PC-9 (cell line): Measurements from ENCODE around the gene IFT88. TPM values are rescaled to one million over a fixed set of nuclear protein-coding genes. Genes with fewer than 3 reads are reported as not detected.

ENCODE experiments used
- BruUV-seq: library from RNA; stranded (reverse); fragments of 400-500 nt; replicated peaks from 2 replicates; lab custom pipeline; 2021; lab: Mats Ljungman, UMichigan
- CTCF ChIA-PET: fragments of 300-600 bp; sonication (Branson Sonifier 250); formaldehyde crosslinking; loops from one replicate; lab custom pipeline; 2022; ENCODE audit warnings: antibody characterized with exemption; lab: Charles Lee
- POLR2A ChIA-PET: fragments of 300-600 bp; sonication (Branson Sonifier 250); formaldehyde crosslinking; loops from one replicate; lab custom pipeline; 2022; ENCODE audit warnings: antibody characterized with exemption; ENCODE audit not compliant: unreplicated experiment; lab: Charles Lee
- DNase-seq, 2 experiments: peaks; one replicate each; pipeline versions ENCODE4 v3.0.0 to v3.0.0-alpha.2; 2015 to 2022; ENCODE audit warnings: mixed read lengths in 1 of 2
- H2AFZ ChIP-seq: fragments of 200-600 bp; sonication (generic); 2 replicates; pipeline ENCODE4 v1.8.1; 2017; ENCODE audit warnings: antibody characterized with exemption
- H3F3A ChIP-seq: fragments of 200-600 bp; sonication (generic); 2 replicates; pipeline ENCODE4 v1.8.1; 2017; ENCODE audit warnings: antibody characterized with exemption, mild to moderate bottlenecking, low read depth; ENCODE audit not compliant: insufficient read depth
- H3K27ac ChIP-seq: fragments of 200-600 bp; sonication (generic); 2 replicates; pipeline ENCODE4 v1.6.1; 2016; ENCODE audit warnings: mixed run types
- H3K27me3 ChIP-seq: fragments of 200-600 bp; sonication (generic); 2 replicates; pipeline ENCODE4 v1.6.1; 2016; ENCODE audit warnings: low read depth, mixed run types; ENCODE audit not compliant: insufficient read depth
- H3K36me3 ChIP-seq: fragments of 200-600 bp; sonication (generic); 2 replicates; pipeline ENCODE4 v1.6.1; 2016; ENCODE audit warnings: low read depth, mixed run types
- H3K4me1 ChIP-seq: fragments of 200-600 bp; sonication (generic); replicated peaks from 2 replicates; pipeline ENCODE4 v1.6.1; 2016; ENCODE audit warnings: mixed run types; ENCODE audit not compliant: insufficient read depth
- H3K4me2 ChIP-seq: fragments of 200-600 bp; sonication (generic); 2 replicates; pipeline ENCODE4 v1.6.1; 2017; ENCODE audit warnings: mixed run types
- H3K4me3 ChIP-seq: fragments of 200-600 bp; sonication (generic); 2 replicates; pipeline ENCODE4 v1.6.1; 2016; ENCODE audit warnings: mixed run types
- H3K79me2 ChIP-seq: fragments of 200-600 bp; sonication (generic); 2 replicates; pipeline ENCODE4 v1.6.1; 2017; ENCODE audit warnings: low read depth, mixed run types
- H3K9me2 ChIP-seq: fragments of 200-600 bp; sonication (generic); 2 replicates; pipeline ENCODE4 v1.8.1; 2017; ENCODE audit warnings: mild to moderate bottlenecking; ENCODE audit not compliant: insufficient read depth
- H3K9me3 ChIP-seq: fragments of 200-600 bp; sonication (generic); 2 replicates; pipeline ENCODE4 v1.8.1; 2016; ENCODE audit warnings: low read depth; ENCODE audit not compliant: insufficient read depth
- H4K20me1 ChIP-seq: fragments of 200-600 bp; sonication (generic); 2 replicates; pipeline ENCODE4 v1.8.1; 2017; ENCODE audit not compliant: insufficient read depth
- EZH2 ChIP-seq: fragments of 200-600 bp; sonication (generic); IDR thresholded peaks from 2 replicates; pipeline ENCODE4 v1.8.0; 2017; ENCODE audit warnings: antibody characterized with exemption, low read depth
- intact Hi-C: fragments of 100-400 bp; cut with micrococcal nuclease; formaldehyde crosslinking; loops from one replicate; pipeline ENCODE4 v1.10.0; 2022; ENCODE audit not compliant: unreplicated experiment
- total RNA-seq: library from RNA; stranded (reverse); gene quantifications from 2 replicates; pipeline ENCODE4 v1.2.3, GENCODE V29; 2021
- TF ChIP-seq, protein P1 (sequence below): fragments of 200-600 bp; sonication (generic); conservative IDR thresholded peaks from 2 replicates; pipeline ENCODE4 v1.6.1; 2017; ENCODE audit warnings: mixed run types, antibody characterized with exemption, mild to moderate bottlenecking, moderate library complexity

IFT88 gene
- total RNA-seq, 1 experiment from 2014 or later: 11.7 TPM

GRCh38 chr13:20718958-20719566 is 152.1 kb downstream of the IFT88 start:
- Histone ChIP-seq H3K9me2 (no peaks in the 10 kb centered on the region), H3K4me2 (no peak overlapping the region), H3F3A (no peaks in the 10 kb centered on the region; the same call in 1 of the 2 replicates), H3K4me1 (no peaks in the 10 kb centered on the region), H3K9me3 (no peaks in the 10 kb centered on the region), H3K27ac (no peak overlapping the region), H4K20me1 (no peaks in the 10 kb centered on the region), H3K79me2 (no peaks in the 10 kb centered on the region), H3K27me3 (no peaks in the 10 kb centered on the region), H2AFZ (no peak overlapping the region), H3K4me3 (no peak overlapping the region), H3K36me3 (no peaks in the 10 kb centered on the region)
- BruUV-seq: no TSS peak
- POLR2A ChIA-PET: no interaction called here
- TF ChIP-seq, protein P1, sequence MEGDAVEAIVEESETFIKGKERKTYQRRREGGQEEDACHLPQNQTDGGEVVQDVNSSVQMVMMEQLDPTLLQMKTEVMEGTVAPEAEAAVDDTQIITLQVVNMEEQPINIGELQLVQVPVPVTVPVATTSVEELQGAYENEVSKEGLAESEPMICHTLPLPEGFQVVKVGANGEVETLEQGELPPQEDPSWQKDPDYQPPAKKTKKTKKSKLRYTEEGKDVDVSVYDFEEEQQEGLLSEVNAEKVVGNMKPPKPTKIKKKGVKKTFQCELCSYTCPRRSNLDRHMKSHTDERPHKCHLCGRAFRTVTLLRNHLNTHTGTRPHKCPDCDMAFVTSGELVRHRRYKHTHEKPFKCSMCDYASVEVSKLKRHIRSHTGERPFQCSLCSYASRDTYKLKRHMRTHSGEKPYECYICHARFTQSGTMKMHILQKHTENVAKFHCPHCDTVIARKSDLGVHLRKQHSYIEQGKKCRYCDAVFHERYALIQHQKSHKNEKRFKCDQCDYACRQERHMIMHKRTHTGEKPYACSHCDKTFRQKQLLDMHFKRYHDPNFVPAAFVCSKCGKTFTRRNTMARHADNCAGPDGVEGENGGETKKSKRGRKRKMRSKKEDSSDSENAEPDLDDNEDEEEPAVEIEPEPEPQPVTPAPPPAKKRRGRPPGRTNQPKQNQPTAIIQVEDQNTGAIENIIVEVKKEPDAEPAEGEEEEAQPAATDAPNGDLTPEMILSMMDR: no peak
- no peak for TF ChIP-seq EZH2
- DNase-seq: no peak
- intact Hi-C loops: no loop called here
- CTCF ChIA-PET: no interaction called here

- no peaks in the 10 kb centered on the region for H3K9me3 ChIP-seq
- H3K4me2 ChIP-seq: no peak overlapping the region
- no peak for TF ChIP-seq EZH2
- TF ChIP-seq, protein P1: no peak
- no peaks in the 10 kb centered on the region for H3K27me3 ChIP-seq
- no peak for DNase-seq
- H3K4me1 ChIP-seq: no peaks in the 10 kb centered on the region
- H3F3A ChIP-seq: no peaks in the 10 kb centered on the region; the same call in 1 of the 2 replicates
- CTCF ChIA-PET: no interaction called here
- no peaks in the 10 kb centered on the region for H3K79me2 ChIP-seq
- POLR2A ChIA-PET: no interaction called here
- H3K4me3 ChIP-seq: no peak overlapping the region
- H4K20me1 ChIP-seq: no peaks in the 10 kb centered on the region
- intact Hi-C loops: no loop called here
- no peaks in the 10 kb centered on the region for H3K36me3 ChIP-seq
- no peak overlapping the region for H2AFZ ChIP-seq
- H3K27ac ChIP-seq: no peak overlapping the region
- no TSS peak for BruUV-seq
- no peaks in the 10 kb centered on the region for H3K9me2 ChIP-seq
These were observed 152.8 kb downstream of the IFT88 start for GRCh38 chr13:20719783-20720182.

- intact Hi-C loops: no loop called here
- Histone ChIP-seq H3K27ac (no peak overlapping the region), H3K36me3 (no peaks in the 10 kb centered on the region), H2AFZ (no peak overlapping the region), H3K4me2 (no peak overlapping the region), H4K20me1 (no peaks in the 10 kb centered on the region), H3K79me2 (no peaks in the 10 kb centered on the region), H3K9me3 (no peaks in the 10 kb centered on the region), H3K4me3 (no peak overlapping the region), H3K9me2 (no peaks in the 10 kb centered on the region), H3F3A (no peaks in the 10 kb centered on the region; the same call in 1 of the 2 replicates), H3K27me3 (no peaks in the 10 kb centered on the region), H3K4me1 (no peaks in the 10 kb centered on the region)
- CTCF ChIA-PET: no interaction called here
- TF ChIP-seq EZH2: no peak
- TF ChIP-seq, protein P1: no peak
- POLR2A ChIA-PET: no interaction called here
- no TSS peak for BruUV-seq
- no peak for DNase-seq
These were observed 153.5 kb downstream of the IFT88 start for GRCh38 chr13:20720499-20720898.
